Bronchial epithelial cell (primary cell): ENCODE data around the gene SBNO2. TPM values are rescaled to one million over a fixed set of nuclear protein-coding genes. Genes with fewer than 3 reads are reported as not detected.
"Not testable (repeated sequence)": the region's sequence is repeated elsewhere in the genome, so short reads cannot be mapped to it uniquely, and the experiment has no call there.

Experiments used
- DNase-seq: peaks from one replicate; pipeline ENCODE4 v3.0.0-alpha.2; 2010; ENCODE audit warnings: low read depth
- FAIRE-seq: peaks from 2 replicates; lab custom pipeline; 2011; peaks lifted over from hg19 to GRCh38; lab: Jason Lieb, UNC
- H3K27me3 ChIP-seq: 2 replicates; pipeline ENCODE4 v1.5.1; 2011; ENCODE audit warnings: low read length; ENCODE audit not compliant: control insufficient read depth, insufficient read depth
- H3K36me3 ChIP-seq: 2 replicates; pipeline ENCODE4 v1.5.1; 2011; ENCODE audit warnings: low read length; ENCODE audit not compliant: control insufficient read depth, insufficient read depth
- H3K4me3 ChIP-seq: 2 replicates; pipeline ENCODE4 v1.5.1; 2011; ENCODE audit warnings: mild to moderate bottlenecking, low read depth, low read length, control low read depth
- total RNA-seq: library from RNA; depleted of rRNA; stranded (reverse); fragments of >200 nt; gene quantifications from 2 replicates; pipeline ENCODE4 v1.2.1, GENCODE V29; 2014
- TF ChIP-seq, protein P1 (sequence below): IDR thresholded peaks from 2 replicates; pipeline ENCODE4 v1.5.1; 2011; ENCODE audit warnings: mild to moderate bottlenecking, moderate library complexity, low read length, control low read depth, inconsistent platforms; ENCODE audit not compliant: insufficient read depth, severe bottlenecking

Gene SBNO2
- total RNA-seq, 1 donor from 2014 or later = 16.8 TPM

DNA sequence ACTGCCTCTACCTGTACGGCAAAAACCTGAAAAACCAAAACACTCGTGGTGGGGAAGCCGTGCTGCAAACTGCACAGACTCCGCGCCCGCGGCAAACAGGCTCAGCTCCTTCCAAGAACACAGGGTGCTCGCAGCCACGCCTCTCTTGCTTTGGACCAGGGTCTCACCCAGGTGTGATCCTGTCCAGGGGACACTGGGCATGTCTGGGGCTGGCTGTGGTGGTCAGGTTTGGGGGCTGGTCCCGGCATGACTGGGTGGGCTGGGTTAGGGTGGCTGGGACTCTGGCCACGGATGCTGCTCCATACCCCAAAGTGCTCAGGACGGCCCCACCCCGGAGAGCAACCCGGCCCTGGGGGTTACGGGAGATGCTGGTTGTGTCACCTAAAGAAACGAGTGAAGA, 56.4 kb downstream of the SBNO2 start:
- TF ChIP-seq, protein P1, sequence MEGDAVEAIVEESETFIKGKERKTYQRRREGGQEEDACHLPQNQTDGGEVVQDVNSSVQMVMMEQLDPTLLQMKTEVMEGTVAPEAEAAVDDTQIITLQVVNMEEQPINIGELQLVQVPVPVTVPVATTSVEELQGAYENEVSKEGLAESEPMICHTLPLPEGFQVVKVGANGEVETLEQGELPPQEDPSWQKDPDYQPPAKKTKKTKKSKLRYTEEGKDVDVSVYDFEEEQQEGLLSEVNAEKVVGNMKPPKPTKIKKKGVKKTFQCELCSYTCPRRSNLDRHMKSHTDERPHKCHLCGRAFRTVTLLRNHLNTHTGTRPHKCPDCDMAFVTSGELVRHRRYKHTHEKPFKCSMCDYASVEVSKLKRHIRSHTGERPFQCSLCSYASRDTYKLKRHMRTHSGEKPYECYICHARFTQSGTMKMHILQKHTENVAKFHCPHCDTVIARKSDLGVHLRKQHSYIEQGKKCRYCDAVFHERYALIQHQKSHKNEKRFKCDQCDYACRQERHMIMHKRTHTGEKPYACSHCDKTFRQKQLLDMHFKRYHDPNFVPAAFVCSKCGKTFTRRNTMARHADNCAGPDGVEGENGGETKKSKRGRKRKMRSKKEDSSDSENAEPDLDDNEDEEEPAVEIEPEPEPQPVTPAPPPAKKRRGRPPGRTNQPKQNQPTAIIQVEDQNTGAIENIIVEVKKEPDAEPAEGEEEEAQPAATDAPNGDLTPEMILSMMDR = no peak
- H3K36me3 ChIP-seq = peaks cover 52% of the 10 kb centered on the region
- H3K4me3 ChIP-seq = no peak overlapping the region
- no peaks in the 10 kb centered on the region for H3K27me3 ChIP-seq
- DNase-seq (no peak), FAIRE-seq (no peak)

DNA sequence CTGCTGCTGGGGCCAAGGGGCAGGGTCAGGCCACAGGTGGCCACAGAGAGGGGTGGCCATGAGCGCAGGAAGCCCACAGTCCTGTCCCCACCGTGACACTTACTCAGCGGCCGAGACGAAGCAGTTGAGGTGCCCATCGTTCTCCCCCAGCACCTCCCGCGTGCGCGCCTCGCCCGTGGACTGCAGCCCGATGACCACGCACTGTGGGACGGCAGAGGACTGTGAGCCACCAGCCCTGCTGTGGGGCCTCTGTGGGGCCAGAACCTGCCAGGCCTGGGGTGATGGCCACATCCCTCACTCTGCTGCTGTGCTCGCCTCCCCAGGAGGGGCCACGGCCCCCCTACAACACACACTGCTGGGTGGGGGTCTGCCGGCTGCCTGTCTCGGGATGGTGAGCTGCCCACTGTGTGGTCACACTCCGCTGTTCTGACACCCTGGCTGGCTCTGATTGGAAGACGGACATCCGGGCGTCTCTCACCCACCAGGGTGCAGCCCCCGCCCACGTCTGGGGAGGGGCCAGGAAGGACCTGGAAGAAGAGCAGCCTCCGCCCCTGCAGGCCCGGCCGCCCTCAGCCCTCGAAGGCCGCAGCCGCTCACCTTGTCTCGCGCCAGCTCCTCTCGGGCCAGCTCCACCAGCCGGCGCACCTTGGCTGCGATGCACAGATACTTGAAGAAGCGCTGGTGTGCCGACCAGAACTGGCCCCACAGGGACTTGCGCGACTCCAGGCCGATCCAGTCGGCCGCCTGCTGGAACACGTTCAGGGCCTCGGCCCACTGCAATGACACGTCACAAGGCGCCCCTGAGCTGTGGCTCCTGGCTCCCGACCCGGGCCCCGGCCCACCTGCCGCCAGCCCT, 57.1 kb downstream of the SBNO2 start:
- Histone ChIP-seq H3K36me3 (peaks cover 52% of the 10 kb centered on the region), H3K27me3 (no peaks in the 10 kb centered on the region), H3K4me3 (no peak overlapping the region)
- TF ChIP-seq, protein P1 = no peak
- FAIRE-seq = no peak
- DNase-seq = no peak

DNA sequence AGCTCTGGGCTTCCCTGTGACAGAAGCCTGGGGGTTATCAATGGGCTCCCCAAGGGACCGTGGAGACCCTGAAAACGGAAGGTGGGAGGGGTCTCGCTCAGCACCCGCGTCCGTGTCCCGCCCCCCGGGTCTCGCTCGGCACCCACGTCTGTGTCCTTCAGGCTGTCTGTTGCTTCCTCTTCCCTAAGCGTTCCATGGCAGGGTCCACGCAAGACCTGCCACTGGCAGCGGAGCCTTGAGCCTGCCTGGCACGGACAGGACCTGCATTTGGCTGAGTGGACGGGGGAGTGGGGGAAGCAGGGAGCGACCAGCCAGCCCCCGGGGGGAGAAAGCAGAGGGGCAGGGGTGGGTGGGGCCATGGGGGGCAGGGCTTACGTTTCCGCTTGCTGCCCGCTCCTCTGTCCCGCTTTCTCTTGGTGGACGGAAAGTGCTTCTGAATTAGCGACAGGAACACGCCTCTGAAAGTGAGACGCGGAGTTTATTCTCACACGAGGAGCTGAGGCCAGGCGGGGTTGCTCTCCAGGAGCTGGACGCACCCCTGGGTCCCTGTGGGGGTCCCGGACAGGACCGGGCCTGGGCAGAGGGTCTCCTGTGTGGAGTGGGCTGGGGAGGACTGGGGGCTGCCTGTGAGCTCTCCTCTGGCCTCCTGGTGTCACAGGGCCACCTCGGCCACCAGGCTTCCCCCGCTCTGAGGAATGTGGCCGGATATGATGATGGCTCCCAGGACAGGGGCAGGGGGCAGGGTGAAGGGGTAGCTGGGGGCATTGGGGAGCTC, 58.2 kb downstream of the SBNO2 start:
- no peak for DNase-seq
- no peak for FAIRE-seq

DNA sequence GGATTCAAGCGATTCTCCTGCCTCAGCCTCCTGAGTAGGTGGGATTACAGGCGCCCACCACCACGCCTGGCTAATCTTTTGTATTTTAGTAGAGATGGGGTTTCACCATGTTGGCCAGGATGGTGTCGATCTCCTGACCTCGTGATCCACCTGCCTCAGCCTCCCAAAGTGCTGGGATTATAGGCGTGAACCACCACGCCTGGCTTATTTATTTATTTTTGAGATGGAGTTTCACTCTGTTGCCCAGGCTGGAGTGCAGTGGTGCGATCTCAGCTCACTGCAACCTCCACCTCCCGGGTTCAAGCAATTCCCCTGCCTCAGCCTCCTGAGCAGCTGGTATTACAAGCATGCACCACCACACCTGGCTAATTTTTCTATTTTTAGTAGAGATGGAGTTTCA, 59.3 kb downstream of the SBNO2 start:
- not testable (repeated sequence) for DNase-seq, H3K27me3 ChIP-seq, FAIRE-seq, H3K4me3 ChIP-seq
- peaks cover 51% of the 10 kb centered on the region for H3K36me3 ChIP-seq

More for the DNA sequence above, 58.2 kb downstream of the SBNO2 start:
- Histone ChIP-seq H3K36me3 (peaks cover 49% of the 10 kb centered on the region), H3K4me3 (no peak overlapping the region), H3K27me3 (no peaks in the 10 kb centered on the region)
- TF ChIP-seq, protein P1 = no peak

DNA sequence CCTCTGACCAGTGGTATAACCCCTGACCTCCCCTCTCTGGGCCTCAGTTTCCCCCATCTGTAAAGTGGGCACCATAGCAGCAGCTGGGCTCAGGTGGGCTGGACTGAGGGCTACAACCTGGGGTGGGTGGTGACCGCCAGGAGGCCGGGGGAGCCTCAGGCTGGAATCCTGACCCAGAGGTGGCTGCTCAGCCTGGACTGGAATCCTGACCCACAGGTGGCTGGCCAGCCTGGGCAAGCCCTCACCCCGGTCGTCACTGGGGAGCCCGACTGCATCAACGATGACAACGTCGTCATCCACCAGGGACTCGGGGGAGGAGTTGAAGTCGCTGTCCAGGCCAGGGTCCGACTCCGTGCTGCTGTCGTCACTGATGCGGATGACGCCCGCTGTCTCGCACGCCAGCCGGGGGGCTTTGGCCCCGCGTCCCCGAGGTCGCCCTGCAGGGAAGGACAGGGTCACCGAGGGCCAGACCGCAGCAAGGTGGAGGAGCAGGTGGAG, 60.0 kb downstream of the SBNO2 start:
- H3K36me3 ChIP-seq = peaks cover 47% of the 10 kb centered on the region
- H3K27me3 ChIP-seq = no peaks in the 10 kb centered on the region
- DNase-seq (no peak), FAIRE-seq (no peak)
- TF ChIP-seq, protein P1 = no peak
- H3K4me3 ChIP-seq = no peak overlapping the region
